Measurements from ENCODE around the gene ACBD4.
A peak's percentile ranks its signal among the peaks of the same experiment; 100 is the strongest.

The ACBD4 gene

DNA sequence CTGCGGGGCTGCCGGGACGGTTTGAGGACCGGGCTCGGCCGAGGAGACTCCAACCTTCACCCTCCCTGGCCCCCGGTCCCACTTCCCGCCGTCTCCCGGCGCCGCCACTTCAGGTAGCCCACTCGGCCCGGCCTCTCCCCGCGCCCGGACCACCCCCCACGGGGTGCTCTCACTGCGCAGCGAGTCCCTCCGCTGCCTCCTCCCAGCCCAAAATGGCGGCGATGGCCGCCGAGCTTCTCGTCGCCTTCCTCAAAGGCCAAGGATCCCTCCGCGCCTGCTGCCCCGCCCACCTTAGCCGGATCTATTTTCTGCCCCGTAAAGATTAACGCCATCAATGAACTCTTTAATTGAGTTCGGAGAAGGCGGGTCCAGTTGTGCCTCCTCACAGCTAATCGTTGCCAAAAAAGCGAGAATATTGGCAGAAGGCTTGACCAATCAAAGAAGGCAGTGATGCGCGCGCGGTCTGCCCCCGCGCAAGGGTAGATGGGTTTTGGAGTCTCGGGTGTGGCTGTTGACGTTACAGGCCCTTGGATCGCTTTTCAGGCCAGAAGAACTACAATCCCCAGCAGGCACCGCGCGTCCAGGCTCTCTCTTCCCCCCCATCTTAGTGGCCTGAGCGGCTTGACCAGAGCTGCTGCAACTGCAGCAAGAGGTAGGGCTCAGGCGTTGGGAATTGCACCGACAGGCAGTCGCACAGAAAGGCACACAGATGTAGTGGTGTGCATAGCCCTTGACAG lies 26.0 kb downstream of the ACBD4 start, which contains the start of gene HEXIM2:
TSS of gene HEXIM2 (plus strand) at position 588 of the 737 bp plus-strand sequence. CDS start 919 bp downstream, outside the sequence.
- peak; percentile 95 for DNase-seq

DNA sequence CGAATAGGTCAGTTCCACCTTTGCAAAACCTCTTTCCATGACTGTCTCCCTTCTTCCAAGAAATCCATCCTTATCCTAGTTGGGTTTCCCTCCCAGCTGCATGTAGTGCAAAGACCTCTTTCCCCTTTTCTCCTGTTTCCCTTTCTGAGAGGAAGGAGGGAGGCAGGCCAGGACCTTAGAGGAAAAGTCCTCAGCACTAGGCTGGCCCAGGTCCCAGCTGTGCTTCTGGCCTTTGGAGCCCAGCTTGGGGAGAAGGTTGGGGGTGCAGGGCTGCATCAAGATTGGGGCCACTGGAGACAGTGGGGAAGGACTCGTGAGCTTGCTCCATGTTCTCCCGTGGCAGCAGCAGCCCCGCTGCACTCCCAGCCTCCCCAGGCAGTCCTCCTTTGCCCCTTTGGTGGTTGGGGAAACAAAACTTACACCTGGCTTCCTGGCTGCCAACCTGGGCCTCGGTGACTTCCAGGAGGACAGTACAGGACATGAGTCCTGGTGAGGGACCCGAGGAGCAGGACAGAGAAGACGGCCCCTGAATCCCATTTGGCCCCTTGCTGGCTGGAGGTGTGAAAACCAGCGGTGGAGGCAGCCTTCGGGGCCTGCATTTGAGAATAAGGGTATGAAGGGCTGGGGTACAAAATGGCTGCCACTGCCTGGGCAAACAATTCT lies 26.7 kb downstream of the ACBD4 start:
- DNase-seq: no peak

DNA sequence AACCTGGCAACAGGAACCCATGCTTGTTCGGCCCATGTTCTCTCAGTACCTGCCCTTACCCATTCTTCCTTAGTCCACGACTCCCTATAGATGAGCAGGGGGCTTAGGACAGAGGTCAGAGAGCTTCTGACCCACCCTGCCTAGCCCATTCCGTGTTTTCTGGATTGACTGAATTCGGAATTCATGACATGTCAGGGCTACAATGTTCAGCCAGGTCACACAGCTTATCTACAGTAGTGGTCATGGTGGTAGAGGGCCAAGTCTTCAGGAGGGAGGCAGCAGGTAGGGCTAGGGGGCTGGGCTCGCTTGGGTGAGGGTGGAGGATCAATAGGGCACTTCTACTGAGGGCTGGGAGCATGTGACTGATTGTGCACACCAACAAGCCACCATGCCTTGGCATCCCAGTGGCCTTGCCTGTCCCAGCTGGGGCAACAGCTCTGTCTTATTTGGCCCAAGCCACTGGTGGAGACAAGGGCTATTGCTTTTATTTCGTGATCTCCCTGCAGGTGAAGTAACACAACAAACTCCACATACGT lies 29.3 kb downstream of the ACBD4 start:
- no peak for DNase-seq

DNA sequence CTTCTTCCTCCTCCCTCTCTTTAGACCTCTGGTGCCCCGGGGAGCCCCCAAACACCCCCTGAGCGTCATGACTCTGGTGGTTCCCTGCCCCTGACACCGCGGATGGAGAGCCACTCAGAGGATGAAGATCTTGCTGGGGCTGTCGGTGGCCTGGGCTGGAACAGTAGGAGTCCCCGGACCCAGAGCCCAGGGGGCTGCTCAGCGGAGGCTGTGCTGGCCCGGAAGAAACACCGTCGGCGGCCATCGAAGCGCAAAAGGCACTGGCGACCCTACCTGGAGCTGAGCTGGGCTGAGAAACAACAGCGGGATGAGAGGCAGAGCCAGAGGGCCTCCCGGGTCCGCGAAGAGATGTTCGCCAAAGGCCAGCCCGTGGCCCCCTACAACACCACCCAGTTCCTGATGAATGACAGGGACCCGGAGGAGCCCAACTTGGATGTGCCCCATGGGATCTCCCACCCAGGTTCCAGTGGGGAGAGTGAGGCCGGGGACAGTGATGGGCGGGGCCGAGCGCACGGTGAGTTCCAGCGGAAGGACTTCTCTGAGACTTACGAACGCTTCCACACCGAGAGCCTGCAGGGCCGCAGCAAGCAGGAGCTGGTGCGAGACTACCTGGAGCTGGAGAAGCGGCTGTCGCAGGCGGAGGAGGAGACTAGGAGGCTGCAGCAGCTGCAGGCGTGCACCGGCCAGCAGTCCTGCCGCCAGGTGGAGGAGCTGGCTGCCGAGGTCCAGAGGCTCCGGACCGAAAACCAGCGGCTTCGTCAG lies 33.7 kb downstream of the ACBD4 start:
- DNase-seq: no peak

DNA sequence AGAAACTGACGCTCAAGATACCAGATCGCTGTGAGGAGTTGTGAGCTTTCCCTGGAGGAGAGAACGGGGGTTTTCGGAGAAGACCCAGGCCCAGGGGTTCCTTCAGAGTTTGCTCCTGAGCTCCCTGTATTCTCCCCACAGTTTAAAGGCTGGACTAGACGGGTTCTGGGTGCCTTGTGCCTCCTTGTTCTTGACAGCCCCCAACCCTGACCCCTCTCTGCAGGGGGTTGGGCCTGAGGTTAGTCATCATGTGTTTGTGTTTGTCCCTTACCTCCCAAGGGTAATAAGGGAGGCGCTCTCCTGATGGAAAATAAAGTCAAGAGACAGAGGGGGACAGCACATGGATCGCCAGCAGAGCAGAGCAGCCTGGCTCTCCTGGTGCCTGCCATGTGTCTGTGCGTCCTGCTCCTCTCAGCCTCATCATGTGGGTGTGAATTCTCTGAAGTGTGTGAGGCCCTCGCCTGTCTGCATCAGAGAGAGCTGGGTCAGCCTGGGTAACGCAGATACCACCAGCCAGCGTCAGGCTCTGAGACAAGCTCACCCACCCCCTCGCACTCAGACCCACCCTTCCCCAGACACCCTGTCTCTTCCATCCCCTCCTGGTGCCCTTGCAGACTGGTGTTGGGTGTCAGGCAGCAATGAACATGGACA lies 34.9 kb downstream of the ACBD4 start:
- DNase-seq: no peak

DNA sequence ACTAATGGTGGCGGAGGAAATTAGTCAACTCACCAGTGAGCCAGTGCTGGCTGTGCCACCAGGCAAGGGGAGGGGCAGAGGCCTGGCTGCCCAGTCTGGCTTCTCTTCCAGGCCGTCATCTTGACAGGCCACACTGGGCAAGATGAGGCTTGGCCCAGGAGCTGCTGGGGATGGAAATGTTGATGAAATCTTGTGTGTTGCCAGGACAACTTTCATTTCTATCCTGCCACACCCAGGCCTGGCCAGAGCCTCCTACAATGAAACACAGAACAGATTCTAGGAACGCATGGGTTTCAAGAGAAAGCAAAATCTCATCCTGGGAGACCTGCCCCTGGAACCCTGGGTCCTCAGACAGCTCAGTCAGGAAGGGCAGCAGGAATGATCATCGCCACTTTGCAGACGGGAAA lies 35.4 kb downstream of the ACBD4 start:
- no peak for DNase-seq

DNA sequence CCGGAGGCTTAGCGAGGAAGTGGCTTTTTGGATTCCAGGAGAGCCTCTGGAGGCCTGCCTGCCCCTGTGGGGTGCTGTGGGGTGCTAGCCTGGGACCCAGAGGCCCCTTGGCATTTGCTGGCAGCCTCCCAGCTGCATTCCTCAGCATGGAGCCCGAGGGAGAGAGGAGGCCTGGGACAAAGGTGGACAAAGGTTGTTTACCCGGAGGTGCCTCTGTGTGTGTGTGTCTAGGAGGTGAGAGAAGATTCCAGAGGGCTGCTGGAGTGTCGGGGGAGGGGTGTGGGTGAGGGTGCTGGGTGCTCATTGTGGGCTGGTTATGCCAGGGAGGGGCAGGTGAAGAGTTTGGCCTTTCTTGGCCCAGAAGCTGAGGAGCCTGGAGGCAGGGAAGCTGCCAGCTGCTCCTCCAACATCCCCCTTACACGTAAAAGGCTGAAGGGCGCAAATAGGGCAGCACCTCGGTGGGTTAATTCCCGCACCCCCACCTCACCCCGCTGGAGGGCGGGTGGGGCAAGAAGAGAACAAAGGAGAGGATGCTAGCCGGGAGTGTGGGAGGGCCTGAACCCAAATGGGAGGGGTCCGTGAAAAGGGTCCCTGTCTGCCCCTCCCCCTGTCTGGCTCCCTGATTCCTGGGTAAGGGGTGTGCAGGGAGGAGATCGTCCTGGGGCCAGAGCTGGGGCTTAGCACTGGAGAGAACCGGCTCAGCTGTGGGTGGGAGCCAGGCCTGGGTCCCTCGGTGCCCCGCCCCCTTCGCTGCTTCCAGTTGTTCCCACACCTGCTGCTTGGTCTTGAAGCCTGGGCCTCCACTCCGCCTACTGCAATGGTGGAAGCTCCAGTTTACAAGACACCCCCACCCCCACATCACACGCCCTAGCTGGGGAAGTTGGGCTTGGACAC lies 36.1 kb downstream of the ACBD4 start:
- no peak for DNase-seq

DNA sequence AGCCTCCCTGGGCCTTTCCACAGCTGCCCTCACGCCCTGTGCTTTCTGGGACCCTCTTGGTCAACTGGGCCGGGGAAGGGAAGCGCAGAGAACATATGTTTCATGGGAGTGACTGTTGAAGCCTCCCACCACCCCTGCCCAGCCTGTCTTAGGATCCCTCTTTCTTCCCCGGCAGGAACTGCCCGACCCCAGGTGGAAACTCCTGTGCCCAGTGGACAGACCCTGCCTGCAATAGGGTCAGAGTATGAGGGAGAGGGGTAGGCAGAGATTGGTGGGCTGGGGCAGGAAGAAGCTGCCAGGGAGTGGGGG lies 36.7 kb downstream of the ACBD4 start:
- DNase-seq: no peak

DNA sequence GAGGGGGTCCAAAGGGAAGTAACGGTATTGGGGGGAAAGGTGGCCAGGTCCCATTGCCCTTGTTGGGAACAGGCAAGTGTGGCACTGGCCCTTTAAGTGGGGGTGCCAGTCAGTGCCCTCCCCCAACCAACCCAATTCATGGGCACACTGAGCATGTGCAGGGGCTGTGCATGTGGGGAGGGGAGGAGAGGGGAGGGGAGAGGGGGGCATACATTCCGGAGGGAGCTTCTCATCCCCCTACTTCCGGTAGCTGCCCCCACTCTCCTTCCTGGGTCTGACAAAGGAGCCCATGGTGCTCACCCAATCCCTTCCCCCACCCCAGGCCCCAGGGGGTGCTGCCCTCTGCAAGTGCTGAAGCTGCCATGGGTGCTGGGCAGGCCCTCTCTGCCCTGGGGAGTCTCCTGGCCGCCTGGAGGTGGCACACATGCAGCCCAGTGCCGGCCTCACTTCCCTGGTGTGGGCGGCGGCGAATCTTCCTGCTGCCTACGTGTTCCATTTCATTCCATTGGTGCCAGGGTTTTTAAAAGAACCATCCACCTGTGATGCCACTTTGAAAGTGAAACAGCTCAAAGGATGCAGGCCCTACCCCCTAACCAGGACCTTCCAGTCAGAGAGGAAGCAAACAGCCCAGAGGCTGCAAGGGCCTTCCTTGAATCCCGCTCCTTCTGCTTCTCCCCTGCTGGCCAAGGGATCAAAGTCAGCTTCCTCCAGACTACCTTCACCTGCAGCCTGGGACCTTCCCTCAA lies 37.2 kb downstream of the ACBD4 start:
- DNase-seq: peak; percentile 50

DNA sequence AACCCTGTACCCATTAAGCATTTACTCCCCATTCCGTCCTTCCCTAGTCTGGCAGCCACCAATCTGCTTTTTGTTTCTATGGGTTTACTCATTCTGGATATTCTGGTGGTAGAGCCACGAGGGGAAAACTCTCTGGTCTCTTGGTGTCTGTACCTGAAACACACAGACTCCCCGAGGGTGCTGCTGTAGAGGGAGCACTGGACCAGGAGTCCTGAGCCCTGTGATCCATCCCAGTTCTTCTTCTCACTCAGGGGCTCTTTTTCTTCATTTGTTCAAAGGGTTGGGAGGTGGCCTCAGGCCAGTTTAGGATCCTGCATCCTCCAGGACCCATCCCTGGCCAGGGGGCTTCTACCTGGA lies 40.2 kb downstream of the ACBD4 start:
- no peak for DNase-seq

DNA sequence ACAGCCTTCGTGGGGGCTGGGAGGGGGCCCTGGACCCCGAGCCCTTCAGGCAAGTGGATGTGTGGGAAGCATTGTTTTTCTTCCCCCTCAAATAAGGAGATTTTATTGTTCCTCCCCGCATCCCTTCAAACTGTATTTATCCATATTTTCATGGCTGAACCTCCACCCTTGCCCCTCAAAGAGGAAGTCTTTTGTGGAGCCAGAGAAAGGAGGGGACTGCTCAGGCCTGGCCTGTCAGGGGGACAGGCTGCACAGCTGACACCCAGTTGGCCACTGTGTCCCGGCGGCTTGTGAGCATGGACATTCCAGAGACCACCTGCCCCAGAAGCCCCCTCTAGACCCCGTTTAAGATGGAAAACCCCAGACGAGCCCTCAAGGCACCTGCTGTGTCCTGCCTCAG lies 42.1 kb downstream of the ACBD4 start:
- DNase-seq: no peak

DNA sequence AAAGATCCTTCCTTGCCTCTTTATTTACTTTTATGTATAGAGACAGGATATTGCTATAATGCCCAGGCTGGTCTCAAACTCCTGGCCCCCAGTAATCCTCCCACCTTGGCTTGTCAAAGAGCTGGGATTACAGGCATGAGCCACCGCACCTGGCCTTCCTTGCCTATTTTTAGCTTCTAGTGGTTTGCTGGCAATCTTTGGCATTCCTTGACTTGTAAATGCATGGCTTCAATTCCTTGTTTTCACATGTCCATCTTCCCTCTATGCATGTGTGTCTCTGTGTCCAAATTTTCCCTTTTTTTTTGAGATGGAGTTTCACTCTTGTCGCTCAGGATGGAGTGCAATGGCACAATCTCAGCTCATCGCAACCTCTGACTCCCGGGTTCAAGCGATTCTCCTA lies 48.7 kb downstream of the ACBD4 start:
- DNase-seq: no peak

DNA sequence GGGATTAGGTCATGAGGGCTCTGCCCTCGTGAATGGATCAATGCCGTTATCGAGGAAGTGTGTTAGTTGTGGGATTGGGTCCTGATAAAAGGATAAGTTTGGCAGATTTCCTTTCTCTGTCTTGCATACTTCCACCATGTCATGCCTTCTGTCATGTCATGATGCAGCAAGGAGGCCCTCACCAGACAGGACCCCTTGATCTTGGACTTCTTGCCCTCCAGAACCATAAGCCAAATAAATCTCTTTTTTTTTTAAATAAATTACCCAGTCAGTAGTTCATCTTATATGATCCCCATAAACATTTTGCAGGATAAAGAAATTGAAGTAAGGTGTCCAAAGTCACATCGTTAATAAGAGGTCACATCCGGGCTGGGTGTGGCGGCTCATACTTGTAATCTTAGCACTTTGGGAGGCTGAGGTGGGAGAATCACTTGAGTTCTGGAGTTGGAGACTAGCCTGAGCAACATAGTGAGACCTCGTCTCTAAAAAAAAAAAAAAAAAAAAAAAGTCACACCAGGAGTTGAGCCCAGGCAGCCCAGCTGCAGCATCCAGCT lies 51.4 kb downstream of the ACBD4 start:
- DNase-seq: no peak

DNA sequence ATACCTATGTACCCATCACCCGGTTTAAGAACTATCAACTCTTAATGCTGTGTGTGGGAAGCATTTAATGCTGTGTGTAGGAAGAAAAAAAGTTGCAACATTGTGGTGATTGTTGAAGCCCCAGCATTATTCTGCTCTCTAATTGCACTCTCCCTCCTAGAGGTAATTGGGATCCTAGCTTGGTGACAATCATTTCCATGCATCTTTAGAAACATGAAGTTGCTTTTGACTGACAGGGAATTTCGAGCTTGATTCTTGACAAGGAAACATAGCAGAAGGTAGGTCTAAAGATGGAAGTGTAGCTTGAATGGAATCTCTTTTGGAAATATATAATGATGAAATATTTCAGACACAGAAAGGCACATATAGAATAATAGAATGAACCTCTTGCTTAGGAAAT lies 53.5 kb downstream of the ACBD4 start:
- no peak for DNase-seq

DNA sequence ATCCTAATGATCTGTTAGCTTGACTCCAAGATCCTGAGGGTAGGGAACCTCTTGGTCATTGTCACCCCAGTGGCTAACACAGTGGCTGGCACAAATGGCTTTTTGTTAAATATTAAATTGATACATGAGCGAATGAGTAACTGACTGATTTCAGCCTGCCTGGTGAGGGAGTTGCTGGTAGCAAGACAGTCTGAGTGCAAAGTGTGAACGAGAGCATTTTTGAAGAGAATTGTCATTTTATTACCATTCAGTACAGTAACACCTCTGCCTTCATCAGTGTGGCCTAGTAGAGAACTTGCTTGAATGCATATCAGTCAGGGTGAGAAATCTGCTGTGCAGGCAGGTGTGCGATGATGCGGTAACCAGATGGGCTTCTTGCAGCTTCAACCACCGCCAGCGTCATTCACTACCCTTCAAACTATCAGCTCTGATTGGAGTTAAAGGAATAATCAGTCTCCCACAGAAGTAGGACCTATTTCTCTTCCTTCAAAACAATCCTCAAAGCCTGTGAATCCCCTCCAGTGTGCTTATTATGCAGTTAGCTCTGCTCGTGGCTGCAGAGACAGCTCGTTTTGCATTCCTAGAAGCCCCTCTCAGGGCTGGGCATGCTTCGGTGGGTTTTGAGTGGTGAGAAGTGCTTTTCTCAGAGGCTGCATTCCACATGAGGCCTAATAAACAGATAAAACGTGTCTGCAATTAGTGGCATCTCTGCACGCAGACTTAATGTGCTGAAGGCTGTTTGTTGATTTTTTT lies 55.2 kb downstream of the ACBD4 start:
- no peak for DNase-seq

All from stimulated activated CD4-positive, alpha-beta T cell treated with anti-CD3 and anti-CD28 coated beads, Interleukin-12 subunit alpha, Interleukin-12 subunit beta, amount 100 ng/mL, for 4 hours (primary cell).